Measurements from ENCODE around the gene LASP1NB.

The LASP1NB gene

DNA sequence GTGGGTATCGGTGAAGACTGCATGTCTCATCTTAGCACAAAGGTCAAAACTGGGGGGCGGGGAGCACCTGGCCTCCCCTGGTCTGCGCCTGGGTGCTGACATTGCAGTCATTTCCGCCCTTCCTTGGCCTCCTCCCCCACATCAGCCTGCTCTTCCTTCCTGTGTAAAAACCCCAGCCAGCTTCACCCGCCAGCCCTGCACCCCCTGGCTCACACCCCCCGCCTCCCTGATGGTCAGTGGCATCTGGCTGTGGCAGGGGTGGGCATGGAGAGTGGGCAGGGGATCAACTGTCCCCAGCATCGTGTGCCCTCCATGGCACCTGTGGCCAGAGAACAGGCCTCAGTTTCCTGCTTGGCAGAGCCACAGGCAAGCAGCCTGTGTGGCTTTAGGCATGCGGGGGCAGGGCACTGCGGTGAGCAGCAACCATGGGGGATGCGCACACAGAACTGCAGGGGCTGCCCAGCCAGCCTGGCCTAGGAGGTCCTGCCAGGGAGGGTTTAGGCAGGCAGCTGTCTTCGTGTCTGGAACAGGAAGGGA is 26.5 kb upstream of the LASP1NB start:
- peak; percentile 95 for DNase-seq (ENCODE audit: low spot score)
- in situ Hi-C loops (cut with MboI; ENCODE audit: low sequenced_read_pairs, unreplicated experiment) = no loop called here
- no peak for TF ChIP-seq CTCF (IDR thresholded peaks at IDR 0.05; ENCODE audit: borderline replicate concordance, control extremely low read depth, extremely low read depth, insufficient read depth, missing control alignments)

GRCh38 chr17:38899421-38899820 is 26.0 kb upstream of the LASP1NB start:
- DNase-seq (ENCODE audit: low spot score) = no peak
- in situ Hi-C loops (cut with MboI; ENCODE audit: low sequenced_read_pairs, unreplicated experiment) = no loop called here
- TF ChIP-seq CTCF (IDR thresholded peaks at IDR 0.05; ENCODE audit: borderline replicate concordance, control extremely low read depth, extremely low read depth, insufficient read depth, missing control alignments) = no peak

GRCh38 chr17:38900978-38901656 is 24.3 kb upstream of the LASP1NB start:
- TF ChIP-seq CTCF (IDR thresholded peaks at IDR 0.05; ENCODE audit: borderline replicate concordance, control extremely low read depth, extremely low read depth, insufficient read depth, missing control alignments) = no peak
- DNase-seq (ENCODE audit: low spot score) = no peak
- in situ Hi-C loops (cut with MboI; ENCODE audit: low sequenced_read_pairs, unreplicated experiment) = no loop called here

- in situ Hi-C loops (cut with MboI; ENCODE audit: low sequenced_read_pairs, unreplicated experiment) = no loop called here
- no peak for TF ChIP-seq CTCF (IDR thresholded peaks at IDR 0.05; ENCODE audit: borderline replicate concordance, control extremely low read depth, extremely low read depth, insufficient read depth, missing control alignments)
- DNase-seq (ENCODE audit: low spot score) = no peak
These were observed 22.0 kb upstream of the LASP1NB start for GRCh38 chr17:38903404-38903803.

DNA sequence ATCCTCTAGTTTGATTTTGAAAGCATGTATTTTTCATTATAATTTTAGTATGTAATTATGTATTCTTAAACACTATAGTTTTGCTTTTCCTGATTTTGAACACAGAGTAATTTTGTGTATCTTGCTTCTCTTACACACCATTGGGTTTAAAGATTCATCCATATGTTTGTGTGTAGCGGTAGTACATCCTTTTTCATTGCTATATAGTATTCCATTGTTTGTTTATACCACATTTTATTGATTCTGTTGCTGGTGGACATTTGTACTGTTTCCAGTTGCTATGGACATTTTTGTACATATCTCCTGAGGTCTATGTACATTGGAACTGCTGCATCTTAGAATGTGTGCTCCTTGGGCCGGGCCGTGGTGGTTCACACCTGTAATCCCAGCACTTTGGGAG is 20.5 kb upstream of the LASP1NB start:
- no peak for DNase-seq (ENCODE audit: low spot score)
- in situ Hi-C loops (cut with MboI; ENCODE audit: low sequenced_read_pairs, unreplicated experiment) = no loop called here
- TF ChIP-seq CTCF (IDR thresholded peaks at IDR 0.05; ENCODE audit: borderline replicate concordance, control extremely low read depth, extremely low read depth, insufficient read depth, missing control alignments) = no peak

DNA sequence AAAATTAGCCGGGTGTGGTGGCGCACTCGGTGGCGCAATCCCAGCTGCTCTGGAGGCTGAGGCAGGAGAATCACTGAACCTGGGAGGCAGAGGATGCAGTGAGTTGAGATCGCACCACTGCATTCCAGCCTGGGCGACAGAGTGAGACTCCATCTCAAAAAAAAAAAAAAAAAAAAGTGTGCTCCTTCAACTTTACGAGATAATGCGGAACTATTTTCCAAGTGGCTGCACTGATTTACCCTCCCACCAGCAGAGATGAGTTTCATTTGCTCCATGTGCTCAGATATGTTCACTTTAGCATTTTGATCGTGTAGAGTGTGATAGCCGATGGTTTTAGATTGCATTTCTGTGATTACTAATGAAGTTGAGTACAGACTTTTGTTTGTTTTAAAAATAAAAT is 20.0 kb upstream of the LASP1NB start:
- no peak for TF ChIP-seq CTCF (IDR thresholded peaks at IDR 0.05; ENCODE audit: borderline replicate concordance, control extremely low read depth, extremely low read depth, insufficient read depth, missing control alignments)
- no peak for DNase-seq (ENCODE audit: low spot score)
- in situ Hi-C loops (cut with MboI; ENCODE audit: low sequenced_read_pairs, unreplicated experiment) = no loop called here

Measured in GM13976 (cell line).